Upper lobe of left lung (tissue), 4 donors: ENCODE measurements around the gene GNL3L.

Experiments used
- EP300 ChIP-seq, 4 donors: sonication (generic); formaldehyde crosslinking; IDR thresholded peaks; one replicate each; pipeline ENCODE4 v1.5.1; 2017; ENCODE audit warnings: antibody characterized with exemption in 4 of 4, control low read depth in 2 of 4
- POLR2A ChIP-seq, 4 donors: fragments of 450-650 bp; IDR thresholded peaks; one replicate each; pipeline ENCODE4 v1.5.1; 2016 to 2017; ENCODE audit warnings: antibody characterized with exemption in 4 of 4, mild to moderate bottlenecking in 2 of 4
- POLR2AphosphoS5 ChIP-seq, 2 donors: sonication (generic); formaldehyde crosslinking; IDR thresholded peaks; one replicate each; pipeline ENCODE4 v1.5.1; 2017; ENCODE audit warnings: antibody characterized with exemption in 2 of 2
- TF ChIP-seq, protein P1 (sequence below), 6 experiments: fragments of 450-650 bp in 4 of 6; fragments of 200-600 bp in 2 of 6; sonication (generic) in 2 of 6; IDR thresholded peaks; one replicate each; pipeline ENCODE4 v1.5.1; 2016 to 2019; ENCODE audit warnings: antibody characterized with exemption in 6 of 6

DNA sequence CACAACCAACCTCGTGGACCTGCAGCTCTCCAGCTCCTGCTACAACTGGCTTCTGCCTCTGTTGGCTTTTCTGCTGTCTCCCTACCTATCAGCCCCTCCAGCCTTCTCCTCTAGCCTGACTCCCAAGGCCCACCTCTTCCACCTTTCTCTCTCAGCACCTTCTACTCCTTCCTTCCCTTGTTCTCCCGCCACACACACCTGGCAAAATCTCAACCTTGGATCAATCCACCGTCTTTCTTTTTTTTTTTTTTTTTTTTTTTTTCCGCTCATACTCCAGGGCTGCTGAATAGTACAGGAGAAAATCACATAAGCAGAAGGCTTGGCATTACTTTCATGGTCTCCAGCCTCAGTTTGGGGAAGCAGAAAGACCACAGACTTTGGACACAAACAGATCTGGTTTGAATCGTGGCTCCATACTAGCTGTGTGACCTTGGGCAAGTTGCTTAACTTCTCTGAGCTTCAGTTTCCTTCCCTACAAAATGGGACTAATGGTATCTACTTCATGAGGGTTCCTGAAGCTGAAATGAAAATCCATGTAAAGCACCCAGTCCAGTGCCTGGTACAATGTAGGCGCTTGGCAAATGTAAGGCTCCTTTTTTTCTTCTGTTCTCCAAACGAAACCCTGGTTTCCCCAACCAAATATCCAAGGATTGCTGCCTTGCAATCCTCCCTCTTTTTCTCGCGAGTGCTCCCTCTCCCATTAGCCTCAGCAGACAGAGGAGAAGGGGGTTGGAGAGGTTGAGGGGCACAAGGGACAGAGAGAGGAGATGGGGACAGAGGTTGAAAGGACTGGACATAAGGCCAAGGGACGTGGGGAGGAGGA, 35.6 kb upstream of the GNL3L start:
- TF ChIP-seq POLR2A (IDR thresholded peaks at IDR 0.05), result no peak
- TF ChIP-seq EP300 (IDR thresholded peaks at IDR 0.05), result no peak
- TF ChIP-seq, protein P1, sequence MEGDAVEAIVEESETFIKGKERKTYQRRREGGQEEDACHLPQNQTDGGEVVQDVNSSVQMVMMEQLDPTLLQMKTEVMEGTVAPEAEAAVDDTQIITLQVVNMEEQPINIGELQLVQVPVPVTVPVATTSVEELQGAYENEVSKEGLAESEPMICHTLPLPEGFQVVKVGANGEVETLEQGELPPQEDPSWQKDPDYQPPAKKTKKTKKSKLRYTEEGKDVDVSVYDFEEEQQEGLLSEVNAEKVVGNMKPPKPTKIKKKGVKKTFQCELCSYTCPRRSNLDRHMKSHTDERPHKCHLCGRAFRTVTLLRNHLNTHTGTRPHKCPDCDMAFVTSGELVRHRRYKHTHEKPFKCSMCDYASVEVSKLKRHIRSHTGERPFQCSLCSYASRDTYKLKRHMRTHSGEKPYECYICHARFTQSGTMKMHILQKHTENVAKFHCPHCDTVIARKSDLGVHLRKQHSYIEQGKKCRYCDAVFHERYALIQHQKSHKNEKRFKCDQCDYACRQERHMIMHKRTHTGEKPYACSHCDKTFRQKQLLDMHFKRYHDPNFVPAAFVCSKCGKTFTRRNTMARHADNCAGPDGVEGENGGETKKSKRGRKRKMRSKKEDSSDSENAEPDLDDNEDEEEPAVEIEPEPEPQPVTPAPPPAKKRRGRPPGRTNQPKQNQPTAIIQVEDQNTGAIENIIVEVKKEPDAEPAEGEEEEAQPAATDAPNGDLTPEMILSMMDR (IDR thresholded peaks at IDR 0.05), result no peak
- TF ChIP-seq POLR2AphosphoS5 (IDR thresholded peaks at IDR 0.05), result no peak
